Right atrium auricular region (tissue), 2 donors: ENCODE results near the gene C16orf92. TPM values are rescaled to one million over a fixed set of nuclear protein-coding genes. Genes with fewer than 3 reads are reported as not detected.
A peak's percentile ranks its signal among the peaks of the same experiment; 100 is the strongest.

Experiments used
- DNase-seq: peaks from one replicate; pipeline ENCODE4 v3.0.0-alpha.2; 2019; ENCODE audit warnings: low spot score
- H3K27ac ChIP-seq, 2 donors: fragments of 200-600 bp; sonication (generic); 1 replicate in 1 of 2; 2 replicates in 1 of 2; pipeline ENCODE4 v1.5.1; 2016 to 2019
- H3K27me3 ChIP-seq, 2 donors: fragments of 200-600 bp; sonication (generic); one replicate each; pipeline versions ENCODE4 v1.5.1 to v1.6.0; 2017 to 2019
- H3K36me3 ChIP-seq: fragments of 200-600 bp; sonication (generic); one replicate; pipeline ENCODE4 v1.5.1; 2016
- H3K4me1 ChIP-seq, 2 donors: fragments of 200-600 bp; sonication (generic); one replicate each; pipeline versions ENCODE4 v1.5.1 to v1.6.0; 2017 to 2019
- H3K4me3 ChIP-seq, 2 donors: fragments of 200-600 bp; sonication (generic); 1 replicate in 1 of 2; 2 replicates in 1 of 2; pipeline ENCODE4 v1.5.1; 2017 to 2019; ENCODE audit warnings: mild to moderate bottlenecking in 1 of 2, moderate library complexity in 1 of 2
- H3K9me3 ChIP-seq, 2 donors: fragments of 200-600 bp; sonication (generic); one replicate each; pipeline ENCODE4 v1.5.1; 2019
- CTCF ChIP-seq, 2 donors: fragments of 200-600 bp; sonication (generic); IDR thresholded peaks; one replicate each; pipeline ENCODE4 v1.5.1; 2019; ENCODE audit warnings: antibody characterized with exemption in 2 of 2
- total RNA-seq, 2 donors: library from RNA; depleted of rRNA; stranded (reverse); fragments of >200 nt; gene quantifications; one replicate each; pipeline ENCODE4 v1.1.0, GENCODE V29; 2016

Gene C16orf92
- total RNA-seq, 2 donors from 2014 or later, result not detected

GRCh38 chr16:29977063-29977825, 45.8 kb upstream of the C16orf92 start:
- Histone ChIP-seq H3K4me1 (peaks cover 0 to 49% of the 10 kb centered on the region in 2 donors), H3K27me3 (no peaks in the 10 kb centered on the region), H3K9me3 (no peaks in the 10 kb centered on the region), H3K4me3 (peak overlapping the region in 1 of 2 donors; percentile 96), H3K36me3 (peaks cover 48% of the 10 kb centered on the region), H3K27ac (peak overlapping the region; percentile 91 to 97)
- no peak for TF ChIP-seq CTCF (IDR thresholded peaks at IDR 0.05)
- no peak for DNase-seq

GRCh38 chr16:29978081-29978480, 44.9 kb upstream of the C16orf92 start:
- Histone ChIP-seq H3K9me3 (no peaks in the 10 kb centered on the region), H3K36me3 (peaks cover 56% of the 10 kb centered on the region), H3K27me3 (no peaks in the 10 kb centered on the region), H3K4me1 (peaks cover 0 to 49% of the 10 kb centered on the region in 2 donors), H3K27ac (peak overlapping the region; percentile 91 to 97), H3K4me3 (no peak overlapping the region)
- TF ChIP-seq CTCF (IDR thresholded peaks at IDR 0.05), result no peak
- no peak for DNase-seq

GRCh38 chr16:29978564-29979270, 44.3 kb upstream of the C16orf92 start:
- no peak for DNase-seq
- Histone ChIP-seq H3K9me3 (no peaks in the 10 kb centered on the region), H3K27ac (peak overlapping the region in 1 of 2 donors; percentile 6), H3K4me3 (no peak overlapping the region), H3K4me1 (peaks cover 0 to 49% of the 10 kb centered on the region in 2 donors), H3K27me3 (no peaks in the 10 kb centered on the region), H3K36me3 (peaks cover 63% of the 10 kb centered on the region)
- TF ChIP-seq CTCF (IDR thresholded peaks at IDR 0.05), result no peak

- DNase-seq, result no peak
- peaks cover 0 to 13% of the 10 kb centered on the region in 2 donors for H3K4me1 ChIP-seq
- no peaks in the 10 kb centered on the region for H3K27me3 ChIP-seq
- TF ChIP-seq CTCF (IDR thresholded peaks at IDR 0.05), result no peak
- no peaks in the 10 kb centered on the region for H3K9me3 ChIP-seq
- peaks cover 100% of the 10 kb centered on the region for H3K36me3 ChIP-seq
- no peak overlapping the region for H3K27ac ChIP-seq
- no peak overlapping the region for H3K4me3 ChIP-seq
These were observed 40.2 kb upstream of the C16orf92 start for GRCh38 chr16:29982560-29983419.

- H3K36me3 ChIP-seq, result peaks cover 100% of the 10 kb centered on the region
- no peak for TF ChIP-seq CTCF (IDR thresholded peaks at IDR 0.05)
- H3K4me1 ChIP-seq, result peaks cover 0 to 5% of the 10 kb centered on the region in 2 donors
- H3K4me3 ChIP-seq, result no peak overlapping the region
- DNase-seq, result no peak
- no peaks in the 10 kb centered on the region for H3K27me3 ChIP-seq
- no peak overlapping the region for H3K27ac ChIP-seq
- H3K9me3 ChIP-seq, result no peaks in the 10 kb centered on the region
These were observed 39.4 kb upstream of the C16orf92 start for GRCh38 chr16:29983420-29984136.
